ENCODE measurements around the gene ACTR1B.

DNA sequence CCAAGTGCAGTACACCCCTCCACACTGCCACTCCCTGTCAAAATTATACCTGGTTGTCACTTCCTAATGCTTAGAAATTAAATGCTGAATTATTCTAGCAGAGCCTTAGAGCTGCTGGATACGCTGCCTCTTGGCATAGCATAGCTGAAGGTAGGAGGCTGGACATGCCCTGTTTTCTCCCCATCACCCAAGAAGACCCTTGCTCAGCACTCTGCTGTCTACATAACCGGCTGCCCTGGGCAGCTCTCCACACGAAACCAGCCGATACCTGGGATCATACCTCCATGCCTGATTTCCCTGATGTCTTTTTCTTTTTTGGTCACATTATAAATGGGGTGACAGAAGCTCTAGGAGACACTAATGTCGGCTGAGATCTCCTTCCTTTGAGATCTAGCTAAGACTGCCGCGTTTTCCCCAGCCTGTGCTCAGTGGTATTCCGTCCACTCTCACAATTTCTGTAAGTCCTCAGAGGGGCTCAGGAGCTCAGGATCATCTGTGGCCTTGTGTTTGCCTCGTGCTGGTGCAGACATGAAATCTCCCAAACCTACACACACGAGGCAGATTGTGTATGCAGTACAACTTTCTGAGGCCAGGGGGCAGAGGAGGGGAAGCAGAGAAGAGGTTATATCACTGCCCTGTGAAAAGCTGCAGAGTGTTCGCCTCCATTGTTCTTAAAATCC lies 36.1 kb upstream of the ACTR1B start:
- TF ChIP-seq, protein P1, sequence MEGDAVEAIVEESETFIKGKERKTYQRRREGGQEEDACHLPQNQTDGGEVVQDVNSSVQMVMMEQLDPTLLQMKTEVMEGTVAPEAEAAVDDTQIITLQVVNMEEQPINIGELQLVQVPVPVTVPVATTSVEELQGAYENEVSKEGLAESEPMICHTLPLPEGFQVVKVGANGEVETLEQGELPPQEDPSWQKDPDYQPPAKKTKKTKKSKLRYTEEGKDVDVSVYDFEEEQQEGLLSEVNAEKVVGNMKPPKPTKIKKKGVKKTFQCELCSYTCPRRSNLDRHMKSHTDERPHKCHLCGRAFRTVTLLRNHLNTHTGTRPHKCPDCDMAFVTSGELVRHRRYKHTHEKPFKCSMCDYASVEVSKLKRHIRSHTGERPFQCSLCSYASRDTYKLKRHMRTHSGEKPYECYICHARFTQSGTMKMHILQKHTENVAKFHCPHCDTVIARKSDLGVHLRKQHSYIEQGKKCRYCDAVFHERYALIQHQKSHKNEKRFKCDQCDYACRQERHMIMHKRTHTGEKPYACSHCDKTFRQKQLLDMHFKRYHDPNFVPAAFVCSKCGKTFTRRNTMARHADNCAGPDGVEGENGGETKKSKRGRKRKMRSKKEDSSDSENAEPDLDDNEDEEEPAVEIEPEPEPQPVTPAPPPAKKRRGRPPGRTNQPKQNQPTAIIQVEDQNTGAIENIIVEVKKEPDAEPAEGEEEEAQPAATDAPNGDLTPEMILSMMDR (IDR thresholded peaks at IDR 0.05), result peak; percentile 66
- TF ChIP-seq EZH2phosphoT487 (IDR thresholded peaks at IDR 0.05), result no peak

Data from neural progenitor cell (in vitro differentiated cells).